Esophagus muscularis mucosa (tissue), 3 donors: ENCODE results near the gene FCAMR.

Experiments used
- CTCF ChIP-seq, 3 experiments: fragments of 200-600 bp in 2 of 3; fragments of 450-650 bp in 1 of 3; sonication (generic) in 2 of 3; IDR thresholded peaks; one replicate each; pipeline ENCODE4 v1.5.1; 2017 to 2019; ENCODE audit warnings: antibody characterized with exemption in 3 of 3, mild to moderate bottlenecking in 2 of 3, moderate library complexity in 1 of 3
- POLR2A ChIP-seq: fragments of 450-650 bp; IDR thresholded peaks from one replicate; pipeline ENCODE4 v1.6.1; 2017; ENCODE audit warnings: antibody characterized with exemption, moderate library complexity, mild to moderate bottlenecking, low read depth
- POLR2AphosphoS5 ChIP-seq, 2 donors: sonication (generic); formaldehyde crosslinking; IDR thresholded peaks; one replicate each; pipeline ENCODE4 v1.6.1; 2017; ENCODE audit warnings: antibody characterized with exemption in 2 of 2

- TF ChIP-seq CTCF (IDR thresholded peaks at IDR 0.05) (no peak), POLR2A (no peak), POLR2AphosphoS5 (IDR thresholded peaks at IDR 0.05) (no peak)
Measured at GRCh38 chr1:207018707-207019106, 48.4 kb upstream of the FCAMR start.
